Measurements from ENCODE around the gene SAMD4A.
"Not testable (repeated sequence)": the region's sequence is repeated elsewhere in the genome, so short reads cannot be mapped to it uniquely, and the experiment has no call there.

SAMD4A gene

DNA sequence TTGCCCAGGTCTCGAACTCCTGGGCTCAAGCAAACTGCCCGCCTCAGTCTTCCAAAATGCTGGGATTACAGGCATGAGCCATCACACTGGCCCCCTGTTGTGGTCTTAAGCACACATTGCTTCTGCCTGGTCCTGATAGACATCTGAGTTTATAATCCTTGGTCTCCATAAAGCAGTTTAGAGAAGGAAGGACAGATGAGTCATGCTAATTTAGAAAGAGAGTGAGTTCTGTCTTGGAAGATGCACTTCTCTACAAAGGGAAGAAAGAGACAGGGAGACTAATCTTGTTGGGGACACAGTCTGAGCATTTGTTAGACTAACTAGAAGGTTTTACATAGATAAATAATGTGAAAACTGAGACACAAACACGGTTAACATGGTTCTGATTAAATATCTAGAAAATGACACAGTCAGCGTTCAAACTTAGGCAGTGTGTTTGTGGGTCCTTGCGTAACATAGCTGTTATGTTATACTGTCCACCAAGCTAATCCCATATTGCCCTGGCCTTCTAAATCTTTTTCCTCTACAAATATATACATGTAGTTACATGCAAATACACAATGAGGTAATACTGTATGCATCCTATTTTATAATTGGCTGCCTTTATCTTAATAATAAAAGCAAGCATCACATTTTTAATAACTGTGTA, 31.0 kb downstream of the SAMD4A start:
- no peak for DNase-seq (ENCODE audit: low read depth)

DNA sequence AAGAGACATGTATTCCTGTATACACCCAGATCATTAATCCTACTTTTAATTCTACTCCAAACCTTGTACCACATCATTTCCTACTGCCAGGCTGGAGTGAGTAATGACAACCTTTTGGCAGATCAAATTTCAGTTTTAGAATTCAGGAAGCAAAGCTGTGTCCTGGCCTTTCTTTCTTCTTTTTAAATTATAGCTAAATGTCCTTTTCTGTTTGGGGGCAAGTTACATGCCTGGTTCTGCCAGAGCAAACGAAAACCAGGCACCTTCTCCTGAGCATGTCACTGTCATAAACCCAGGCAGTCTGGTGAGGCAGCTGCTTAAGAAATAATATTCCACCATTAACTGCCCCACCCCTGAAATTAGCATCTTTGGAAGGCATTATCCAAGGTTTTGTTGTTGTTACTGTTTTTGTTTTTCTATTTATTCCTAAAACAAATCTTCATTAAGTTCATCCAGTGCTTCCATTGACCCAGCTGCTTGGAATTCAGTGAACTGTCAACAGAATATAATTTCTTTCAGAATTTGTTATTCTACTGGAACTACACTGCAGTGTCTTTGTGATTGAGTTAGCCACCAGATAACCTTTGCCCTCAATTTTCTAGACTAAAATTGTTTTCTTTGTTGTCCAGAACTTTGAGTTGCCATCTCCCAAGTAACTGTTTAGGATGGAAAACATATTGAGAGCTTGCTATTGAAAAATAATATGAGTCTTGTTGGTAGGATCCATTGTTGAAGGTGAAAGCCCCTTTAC, 33.2 kb downstream of the SAMD4A start:
- DNase-seq (ENCODE audit: low read depth) = no peak

DNA sequence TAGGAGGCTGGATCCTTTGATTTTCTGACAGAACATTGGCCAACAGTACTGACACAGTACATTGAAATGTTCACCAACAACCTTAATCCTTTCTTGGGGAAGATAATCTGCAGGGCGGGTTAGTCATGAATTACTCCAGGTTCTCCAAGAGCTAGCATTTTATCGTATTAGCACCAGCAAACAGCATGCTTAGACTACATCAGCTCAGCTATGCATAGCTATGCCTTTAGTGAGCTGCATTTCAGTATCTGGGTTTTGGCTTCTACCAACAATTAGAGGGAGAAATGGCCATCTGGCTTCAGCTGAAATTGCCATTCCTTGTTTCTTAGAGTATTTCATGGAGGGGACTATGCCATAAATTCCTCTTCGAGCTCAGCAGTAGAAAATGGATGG, 33.8 kb downstream of the SAMD4A start:
- DNase-seq (ENCODE audit: low read depth) = no peak

DNA sequence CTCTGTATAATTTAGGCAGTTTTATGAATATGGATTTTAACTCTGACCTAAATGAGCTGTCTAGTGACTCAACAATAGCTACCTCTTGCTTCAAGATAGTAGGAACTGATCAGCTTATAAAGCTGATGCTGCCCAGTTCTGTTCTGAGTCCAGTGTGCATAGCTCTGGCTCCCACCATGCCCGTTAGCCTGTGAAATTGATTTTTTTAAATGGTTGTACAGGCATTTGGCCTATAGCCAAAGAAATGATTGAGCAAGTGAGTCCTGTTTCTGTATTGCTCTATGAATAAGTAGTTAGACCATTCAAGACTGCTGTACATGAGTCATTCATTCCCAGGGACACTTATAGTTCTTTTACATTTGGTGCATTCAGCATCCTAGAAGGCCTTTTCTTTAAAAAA, 36.4 kb downstream of the SAMD4A start:
- DNase-seq (ENCODE audit: low read depth) = no peak

DNA sequence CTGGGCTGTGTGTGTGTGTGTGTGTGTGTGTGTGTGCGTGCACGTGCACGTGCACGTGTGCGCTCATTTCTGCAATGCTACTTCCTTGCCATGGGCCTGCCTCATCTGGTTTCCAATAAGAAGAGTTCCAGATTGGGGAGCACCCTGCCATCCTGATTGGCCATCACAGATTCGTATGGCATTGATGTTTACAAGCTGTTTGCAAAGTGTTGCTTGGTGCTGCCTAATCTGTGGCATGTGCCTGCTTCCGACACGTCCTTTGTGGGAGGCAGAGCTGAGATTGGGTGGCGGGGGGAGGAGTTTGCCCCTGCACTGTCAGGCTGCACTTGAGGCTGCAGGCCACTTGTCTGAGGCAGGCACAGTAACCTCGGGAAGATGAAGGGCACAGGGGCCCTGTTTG, 39.2 kb downstream of the SAMD4A start:
- DNase-seq (ENCODE audit: low read depth) = no peak

DNA sequence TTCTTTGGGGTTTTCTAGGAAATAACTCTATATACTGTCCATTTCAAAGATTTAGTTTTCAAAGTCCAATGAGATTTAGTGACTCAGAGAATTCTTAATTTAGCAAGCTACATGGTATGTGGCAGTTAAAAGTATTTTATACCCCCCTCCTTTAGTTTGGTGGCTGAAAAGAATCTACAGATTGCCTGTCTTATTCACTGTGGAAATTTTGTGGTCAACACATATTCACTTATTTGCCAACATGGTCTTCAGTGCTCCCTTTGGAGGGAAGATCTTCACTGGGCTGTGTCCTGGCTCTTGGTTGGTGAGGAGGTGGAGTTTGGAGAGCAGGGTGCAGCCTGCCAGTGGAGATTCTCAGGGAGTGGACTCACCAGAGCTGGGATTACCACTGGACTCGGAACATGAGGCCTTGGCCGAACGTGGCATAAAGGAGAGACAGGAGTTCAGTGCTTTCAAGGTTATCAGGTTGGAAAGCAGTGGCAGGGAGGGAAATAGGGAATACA, 39.8 kb downstream of the SAMD4A start:
- no peak for DNase-seq (ENCODE audit: low read depth)

DNA sequence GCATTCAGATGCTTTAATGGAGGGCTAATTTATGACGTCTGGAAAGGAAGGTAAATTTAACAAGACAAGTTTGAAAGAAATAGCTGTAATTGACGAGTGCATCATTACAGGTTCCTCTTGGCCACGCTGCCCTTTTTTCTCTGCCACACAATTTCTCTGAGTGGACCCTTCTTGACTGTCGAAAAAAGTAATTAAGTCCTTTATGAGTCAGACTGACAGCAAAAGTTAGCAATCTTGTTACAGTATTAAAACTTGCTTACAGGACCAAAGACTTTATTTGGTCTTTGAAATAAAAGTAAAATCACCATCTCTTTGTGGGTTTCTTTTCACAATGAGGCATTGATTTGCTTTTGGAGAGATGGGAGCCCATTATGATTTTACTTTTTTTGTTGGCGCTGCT, 42.6 kb downstream of the SAMD4A start:
- no peak for DNase-seq (ENCODE audit: low read depth)

DNA sequence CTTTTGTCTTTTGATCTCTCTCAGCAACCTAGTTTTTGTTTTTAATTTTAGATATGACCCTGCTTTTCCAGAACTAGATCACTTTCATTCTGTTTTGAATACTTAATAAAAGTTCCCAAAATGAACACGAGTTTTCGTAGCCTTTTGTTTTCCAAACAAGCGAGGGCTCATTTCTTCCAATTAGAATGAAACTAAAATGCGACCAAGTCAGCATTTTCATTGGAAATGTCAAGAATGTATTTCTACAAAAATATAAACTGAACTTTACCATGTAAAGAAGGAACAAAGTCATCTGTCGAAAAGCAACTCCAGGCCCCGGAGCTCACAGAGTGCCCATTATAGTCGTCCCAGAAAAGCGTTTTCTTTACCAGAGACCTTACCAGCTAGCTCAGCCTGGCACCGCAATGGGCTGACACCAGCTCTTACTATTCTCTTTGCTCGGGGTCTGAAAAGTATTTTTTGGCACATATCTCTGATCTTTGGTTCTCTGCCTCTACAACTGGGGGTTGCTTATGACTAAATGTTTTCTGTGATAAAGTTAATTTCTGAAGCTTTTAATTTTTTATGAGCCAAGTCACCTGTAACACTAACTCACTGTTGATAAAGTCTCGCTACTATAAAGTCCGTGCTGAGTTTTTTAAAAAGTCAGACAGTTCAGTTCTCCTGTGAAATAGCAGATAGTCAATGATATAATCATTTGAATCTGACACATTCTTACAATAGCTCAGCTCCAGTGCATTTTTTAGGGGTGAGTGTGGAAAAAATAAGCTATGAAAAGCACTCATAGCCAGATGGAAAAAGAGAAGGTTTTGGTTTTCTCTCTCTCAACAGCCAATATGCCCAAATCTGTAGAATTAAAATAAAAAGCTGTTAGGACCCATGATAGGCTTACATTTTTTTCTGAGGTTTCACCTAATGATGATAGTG, 43.4 kb downstream of the SAMD4A start:
- DNase-seq (ENCODE audit: low read depth) = no peak

DNA sequence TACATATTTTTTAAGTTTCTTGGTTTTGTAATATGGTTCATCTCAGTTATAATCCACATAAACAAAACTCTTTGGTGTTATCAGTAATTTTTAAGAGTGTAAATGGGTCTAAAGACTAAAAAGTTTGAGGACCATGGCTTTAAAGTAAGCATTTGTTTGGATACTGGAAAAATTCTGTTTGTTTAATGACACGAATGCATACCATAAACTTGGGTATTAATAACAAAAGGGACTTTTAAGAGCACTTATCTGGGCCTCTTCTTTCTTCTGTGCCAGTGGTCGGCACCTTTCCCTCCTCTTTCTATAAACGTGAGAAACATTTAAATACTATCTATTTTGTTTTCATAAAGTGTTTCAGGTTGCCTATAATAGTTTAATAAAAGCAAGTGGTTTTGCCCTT, 47.4 kb downstream of the SAMD4A start:
- no peak for DNase-seq (ENCODE audit: low read depth)

DNA sequence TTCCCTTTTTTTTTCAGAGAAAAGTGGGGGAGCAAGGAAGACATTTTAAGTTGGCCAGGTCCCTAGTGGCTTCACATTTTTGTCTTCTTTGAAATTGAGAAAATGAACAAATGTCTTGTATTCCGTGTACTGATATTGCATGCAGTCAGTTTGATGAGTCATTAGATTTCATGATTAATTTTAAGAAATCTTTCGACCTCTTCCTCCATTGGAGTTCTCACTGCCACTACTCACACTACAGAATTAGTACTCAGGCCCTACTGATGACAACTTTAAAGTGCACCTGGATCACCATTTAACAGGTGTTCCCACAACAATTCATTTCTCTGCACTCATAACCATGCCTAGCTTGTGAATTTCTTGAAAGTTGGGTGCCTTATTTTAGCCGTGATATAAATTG, 50.5 kb downstream of the SAMD4A start:
- no peak for DNase-seq (ENCODE audit: low read depth)

DNA sequence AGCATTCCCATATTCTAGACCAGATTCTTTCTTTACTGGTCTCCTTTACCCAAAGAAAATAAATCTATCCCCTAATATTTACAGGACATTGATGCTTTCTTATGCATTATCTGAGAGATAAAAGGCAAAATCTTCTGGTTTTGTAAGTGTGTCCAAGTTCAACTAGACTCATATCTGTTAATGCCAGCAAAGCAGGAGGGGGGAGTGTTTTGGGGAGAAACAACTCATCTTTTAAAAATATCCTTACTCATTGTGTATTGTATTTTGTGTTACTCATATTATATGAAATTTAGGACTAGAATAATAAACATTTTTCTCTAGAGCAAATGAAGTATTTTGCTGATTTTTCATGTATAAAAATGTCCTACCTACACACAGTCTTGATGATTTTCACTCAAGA, 54.8 kb downstream of the SAMD4A start:
- no peak for DNase-seq (ENCODE audit: low read depth)

DNA sequence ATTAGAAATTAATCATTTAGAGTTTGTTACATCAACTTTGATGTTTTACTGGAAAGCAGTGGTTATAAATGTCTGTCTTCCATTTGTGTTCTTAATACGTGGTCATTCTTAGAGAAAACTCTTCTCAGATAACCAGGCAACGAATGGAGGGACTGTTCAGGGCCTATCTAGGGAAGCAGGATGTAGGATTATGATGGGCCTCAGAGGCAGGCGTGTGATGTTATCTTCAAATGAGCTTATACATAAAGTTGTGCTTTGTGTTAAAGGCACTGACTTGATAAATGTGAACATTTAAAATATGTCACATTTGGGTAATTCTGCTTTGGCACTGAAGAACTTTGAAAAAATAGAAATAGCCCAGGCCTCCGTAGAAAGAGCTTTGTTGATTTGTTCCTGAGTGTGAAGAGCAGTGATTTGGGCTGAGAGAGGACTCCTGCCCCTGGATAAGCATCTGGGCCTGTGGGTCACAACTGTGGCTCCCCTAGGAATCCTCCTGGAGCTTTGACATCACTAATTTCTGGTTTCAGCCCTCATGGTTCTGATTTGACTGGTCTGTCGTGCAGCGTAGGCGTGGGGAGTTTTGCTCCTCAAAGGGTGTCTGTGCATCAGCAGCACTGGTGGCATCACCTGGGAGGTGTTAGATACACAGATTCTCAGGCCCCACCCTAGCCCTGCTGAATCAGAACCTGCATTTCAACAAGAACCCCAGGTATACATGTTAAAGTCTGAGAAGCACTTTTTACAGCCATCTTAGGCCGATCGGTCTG, 55.4 kb downstream of the SAMD4A start:
- DNase-seq (ENCODE audit: low read depth) = peak; percentile 34

DNA sequence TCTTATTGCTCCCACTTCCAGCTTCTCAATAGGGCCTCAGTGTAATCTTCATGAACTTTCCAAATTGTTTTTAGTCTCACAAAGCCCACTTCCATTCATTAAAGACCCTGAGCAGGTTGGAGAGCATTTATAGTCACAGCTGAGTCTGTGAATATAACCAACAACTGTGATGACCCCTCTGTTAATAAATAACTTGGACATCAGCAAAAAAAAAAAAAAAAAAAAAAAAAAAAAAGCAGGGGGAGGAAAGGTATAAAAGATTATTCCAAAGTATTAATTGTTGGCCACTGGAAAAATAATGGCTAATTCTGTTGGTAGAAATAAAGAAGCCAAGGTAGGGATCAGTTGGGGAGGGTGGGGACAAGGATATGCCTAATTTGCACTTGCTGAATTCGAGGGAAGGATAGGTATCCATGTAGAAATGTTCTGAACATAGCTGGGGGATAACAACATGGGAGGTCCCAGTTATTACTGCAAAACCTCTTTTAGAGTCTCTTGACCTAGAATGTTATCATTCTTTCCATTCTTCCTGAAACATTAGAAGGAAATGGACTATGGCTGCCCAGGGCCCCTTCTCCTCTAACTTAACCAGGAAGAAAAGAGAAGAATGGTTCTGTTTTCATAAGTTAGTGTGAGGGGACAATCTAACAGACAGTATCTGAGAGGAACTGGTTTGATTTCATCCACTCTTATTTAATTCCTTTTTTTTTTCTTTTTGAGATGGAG, 56.5 kb downstream of the SAMD4A start:
- DNase-seq (ENCODE audit: low read depth) = no peak

DNA sequence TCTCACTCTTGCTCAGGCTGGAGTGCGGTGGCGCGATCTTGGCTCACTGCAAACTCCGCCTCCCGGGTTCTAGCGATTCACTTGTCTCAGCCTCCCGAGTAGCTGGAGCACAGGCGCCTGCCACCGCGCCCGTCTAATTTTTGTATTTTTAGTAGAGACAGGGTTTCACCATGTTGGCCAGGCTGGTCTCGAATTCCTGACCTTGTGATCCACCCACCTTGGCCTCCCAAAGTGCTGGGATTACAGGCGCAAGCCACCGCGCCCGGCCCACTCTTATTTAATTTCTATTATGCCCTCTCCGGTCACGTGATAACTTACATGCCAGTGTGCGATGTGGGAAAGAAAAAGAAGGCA, 57.1 kb downstream of the SAMD4A start:
- not testable (repeated sequence) for DNase-seq (ENCODE audit: low read depth)

DNA sequence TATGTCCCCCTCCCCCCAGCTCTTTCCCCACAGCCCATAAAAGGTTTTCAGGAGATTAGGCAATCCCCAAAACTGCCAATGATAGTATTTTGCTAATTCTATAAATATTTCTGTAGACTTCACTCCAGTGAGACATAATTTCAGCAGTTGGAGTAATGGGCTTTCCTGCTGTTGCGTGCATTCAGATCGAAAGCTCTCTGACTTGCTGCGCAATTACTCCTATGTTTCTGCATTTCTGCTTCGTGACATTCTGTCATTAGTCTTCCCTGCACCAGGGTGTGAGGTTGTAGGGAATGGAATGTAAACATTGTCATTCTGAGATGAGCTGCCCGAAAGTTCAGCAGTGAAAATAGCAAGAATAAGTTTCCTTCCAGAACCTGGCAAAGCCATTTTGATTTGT, 58.2 kb downstream of the SAMD4A start:
- no peak for DNase-seq (ENCODE audit: low read depth)

DNA sequence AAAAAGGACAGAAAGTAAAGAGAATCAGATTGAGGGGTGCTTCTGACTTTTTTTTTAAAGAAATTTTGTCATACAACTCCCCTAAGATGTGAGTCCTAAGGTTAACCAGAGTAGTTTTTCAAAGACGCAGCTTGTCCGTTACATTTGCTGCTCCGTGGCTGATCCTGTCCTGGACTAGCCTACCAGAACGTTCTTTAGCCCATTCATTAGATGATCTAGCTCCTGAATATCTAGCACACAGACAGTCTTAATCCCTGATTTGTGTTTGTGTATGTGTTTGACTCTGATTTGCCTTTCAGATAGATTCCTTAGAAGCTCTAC, 60.3 kb downstream of the SAMD4A start:
- DNase-seq (ENCODE audit: low read depth) = no peak

DNA sequence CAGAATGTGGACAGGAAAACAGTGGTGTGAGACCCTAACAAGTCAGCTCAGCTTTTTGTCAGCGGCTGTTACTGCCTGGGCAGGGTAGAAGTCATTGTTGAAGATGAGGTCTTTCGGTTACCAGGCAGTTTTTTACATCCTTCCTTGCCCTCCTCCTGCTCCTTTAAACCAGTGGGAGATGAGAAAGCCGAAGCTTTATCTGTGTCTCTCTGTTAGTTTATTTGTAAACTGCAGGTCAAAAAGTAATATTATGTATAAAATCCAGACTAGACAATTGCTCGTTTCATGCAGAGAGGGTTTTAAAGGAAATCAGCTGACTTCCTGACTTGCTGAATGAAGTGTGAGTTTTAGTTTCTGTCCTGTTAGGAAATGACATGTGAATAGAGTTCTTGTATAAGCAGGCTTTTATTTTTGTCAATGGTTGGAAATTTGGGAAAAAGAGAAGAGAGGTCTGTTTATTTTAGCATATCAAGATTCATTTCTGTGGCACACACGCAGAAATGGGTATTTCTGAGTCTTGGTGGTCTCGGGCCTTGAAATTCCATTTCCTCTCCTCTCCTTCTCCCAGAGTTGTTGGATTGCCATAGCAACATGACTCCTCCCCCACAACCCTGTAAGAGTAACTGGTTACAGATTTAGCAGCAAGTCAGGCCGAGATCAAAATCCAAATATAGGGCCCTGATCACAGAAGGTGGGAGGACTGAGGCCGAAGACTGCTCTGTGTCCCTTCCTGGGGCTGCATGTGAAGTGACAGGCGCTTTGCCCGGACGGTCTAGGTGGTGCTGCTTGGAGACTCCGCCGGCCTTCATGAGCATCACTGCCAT, 60.8 kb downstream of the SAMD4A start:
- DNase-seq (ENCODE audit: low read depth) = peak; percentile 10

DNA sequence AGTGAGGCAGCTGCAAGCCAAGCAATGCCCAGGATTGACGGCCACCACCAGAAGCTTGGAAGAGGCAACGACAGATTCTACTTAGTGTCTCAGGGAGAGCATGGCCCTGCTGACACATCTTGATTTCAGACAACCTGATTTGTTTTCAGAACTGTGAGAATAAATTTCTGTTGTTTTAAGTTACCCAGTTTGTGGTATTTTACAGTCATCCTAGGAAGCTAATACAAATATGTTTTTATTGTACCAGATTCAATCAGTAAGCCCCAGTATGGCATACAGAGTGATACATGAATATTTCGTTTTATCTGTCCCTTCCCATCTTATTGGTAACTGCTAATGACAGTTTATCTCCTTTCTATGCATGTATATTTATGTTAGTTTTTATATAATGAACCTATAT, 62.3 kb downstream of the SAMD4A start:
- no peak for DNase-seq (ENCODE audit: low read depth)

DNA sequence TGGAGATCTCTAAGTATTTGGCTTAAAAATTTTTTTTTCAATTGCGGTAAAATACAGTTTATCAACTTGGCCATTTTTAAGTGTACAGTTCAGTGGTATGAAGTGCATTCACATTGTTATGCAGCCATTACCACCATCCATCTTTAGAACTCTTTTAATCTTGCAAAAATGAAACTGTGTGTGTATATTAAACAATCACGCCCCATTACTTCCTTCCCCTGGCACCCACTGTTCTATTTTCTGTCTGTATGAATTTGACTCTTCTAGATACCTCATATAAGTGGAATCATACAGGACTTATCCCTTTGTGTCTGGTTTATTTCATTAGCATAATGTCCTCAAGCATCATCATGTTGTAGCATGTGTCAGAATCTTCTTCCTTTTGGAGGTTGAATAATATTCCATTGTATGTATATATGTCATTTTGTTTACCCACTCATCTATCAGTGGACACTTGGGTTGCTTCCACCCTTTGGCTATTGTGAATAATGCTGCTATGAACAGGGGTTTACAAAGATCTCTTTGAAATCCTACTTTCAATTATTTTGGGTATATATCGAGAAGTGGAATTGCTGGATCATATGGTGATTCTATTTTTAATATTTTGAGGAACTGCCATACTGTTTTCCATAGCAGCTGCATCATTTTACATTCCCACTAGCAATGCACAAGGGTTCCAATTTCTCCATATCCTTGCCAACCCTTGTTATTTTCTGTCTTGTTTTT, 62.9 kb downstream of the SAMD4A start:
- DNase-seq (ENCODE audit: low read depth) = no peak

DNA sequence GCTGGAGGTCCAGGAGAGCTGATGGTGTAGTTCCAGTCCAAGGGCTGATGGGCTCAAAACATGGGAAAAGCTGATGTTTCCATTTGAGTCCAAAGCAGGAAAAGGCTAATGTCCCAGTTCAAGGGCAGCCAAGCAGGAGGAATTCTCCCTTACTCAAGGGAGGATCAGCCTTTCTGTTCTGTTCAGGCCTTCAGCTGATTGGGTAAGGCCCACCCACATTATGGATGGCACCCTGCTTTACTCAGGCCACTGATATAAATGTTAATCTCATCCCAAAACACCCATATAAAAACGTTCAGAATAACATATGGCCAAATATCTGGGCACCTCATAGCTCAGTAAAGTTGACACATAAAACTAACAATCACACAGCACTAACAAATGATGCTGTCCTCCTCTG, 64.1 kb downstream of the SAMD4A start:
- no peak for DNase-seq (ENCODE audit: low read depth)

Data from activated T-cell treated with anti-CD3 and anti-CD28 coated beads for 24 hours (primary cell).